Activated T-helper 1 cell treated with Interleukin-2 at 50 U/mL for 16 hours (primary cell): ENCODE results near the gene SF3B3.
"Not testable (repeated sequence)": the region's sequence is repeated elsewhere in the genome, so short reads cannot be mapped to it uniquely, and the experiment has no call there.

Source experiments
- DNase-seq: peaks from one replicate; pipeline ENCODE4 v3.0.0-alpha.2; 2020; ENCODE audit warnings: low read depth

The SF3B3 gene

DNA sequence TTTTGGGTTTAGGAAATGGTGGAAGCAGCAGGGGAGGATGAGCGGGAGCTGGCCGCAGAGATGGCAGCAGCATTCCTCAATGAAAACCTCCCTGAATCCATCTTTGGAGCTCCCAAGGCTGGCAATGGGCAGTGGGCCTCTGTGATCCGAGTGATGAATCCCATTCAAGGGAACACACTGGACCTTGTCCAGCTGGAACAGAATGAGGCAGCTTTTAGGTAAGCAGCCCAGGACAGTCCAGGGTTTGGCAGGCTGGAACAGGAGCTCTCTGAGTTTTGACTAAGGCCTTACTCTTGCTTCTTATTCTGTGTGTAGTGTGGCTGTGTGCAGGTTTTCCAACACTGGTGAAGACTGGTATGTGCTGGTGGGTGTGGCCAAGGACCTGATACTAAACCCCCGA, 41.4 kb downstream of the SF3B3 start:
- no peak for DNase-seq

DNA sequence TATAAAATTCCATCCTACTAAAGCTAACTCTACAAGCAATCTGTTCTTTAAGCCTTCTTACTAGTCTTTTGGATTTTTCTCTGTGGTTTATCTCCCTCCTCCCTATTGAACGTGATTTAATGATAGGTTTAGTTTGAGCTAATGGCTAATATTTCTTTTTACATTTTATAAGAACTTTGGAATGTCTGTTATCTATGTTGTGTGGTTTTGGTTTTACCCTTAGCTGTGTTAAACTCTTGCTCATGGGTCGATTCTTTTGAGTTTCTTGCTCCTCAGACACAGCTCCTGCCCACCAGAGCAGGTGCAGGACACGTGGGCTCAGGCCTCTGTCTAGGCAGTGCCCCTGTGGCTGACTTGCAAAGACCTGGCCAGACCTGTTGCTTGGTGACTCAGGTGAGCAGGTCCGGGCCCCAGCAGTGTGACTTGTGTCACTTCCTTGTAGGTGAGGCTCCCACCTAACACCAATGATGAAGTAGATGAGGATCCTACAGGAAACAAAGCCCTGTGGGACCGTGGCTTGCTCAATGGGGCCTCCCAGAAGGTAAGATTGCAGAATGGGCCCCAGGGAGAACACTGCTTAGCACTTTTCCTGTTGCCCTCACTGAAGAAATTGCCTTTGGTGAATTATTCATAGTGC, 45.1 kb downstream of the SF3B3 start:
- no peak for DNase-seq

DNA sequence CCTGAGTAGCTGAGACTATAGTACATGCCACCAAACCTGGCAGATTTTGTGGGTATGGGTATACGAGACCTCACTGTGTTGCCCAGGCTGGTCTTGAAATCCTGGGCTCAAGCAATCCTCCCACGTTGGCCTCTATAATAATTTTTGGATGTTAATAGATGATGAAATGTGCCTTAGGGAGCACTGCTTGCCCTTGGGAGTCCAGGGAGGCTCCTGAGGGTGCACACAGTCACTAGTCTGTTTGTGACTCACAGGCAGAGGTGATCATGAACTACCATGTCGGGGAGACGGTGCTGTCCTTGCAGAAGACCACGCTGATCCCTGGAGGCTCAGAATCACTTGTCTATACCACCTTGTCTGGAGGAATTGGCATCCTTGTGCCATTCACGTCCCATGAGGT, 46.1 kb downstream of the SF3B3 start:
- DNase-seq: no peak

DNA sequence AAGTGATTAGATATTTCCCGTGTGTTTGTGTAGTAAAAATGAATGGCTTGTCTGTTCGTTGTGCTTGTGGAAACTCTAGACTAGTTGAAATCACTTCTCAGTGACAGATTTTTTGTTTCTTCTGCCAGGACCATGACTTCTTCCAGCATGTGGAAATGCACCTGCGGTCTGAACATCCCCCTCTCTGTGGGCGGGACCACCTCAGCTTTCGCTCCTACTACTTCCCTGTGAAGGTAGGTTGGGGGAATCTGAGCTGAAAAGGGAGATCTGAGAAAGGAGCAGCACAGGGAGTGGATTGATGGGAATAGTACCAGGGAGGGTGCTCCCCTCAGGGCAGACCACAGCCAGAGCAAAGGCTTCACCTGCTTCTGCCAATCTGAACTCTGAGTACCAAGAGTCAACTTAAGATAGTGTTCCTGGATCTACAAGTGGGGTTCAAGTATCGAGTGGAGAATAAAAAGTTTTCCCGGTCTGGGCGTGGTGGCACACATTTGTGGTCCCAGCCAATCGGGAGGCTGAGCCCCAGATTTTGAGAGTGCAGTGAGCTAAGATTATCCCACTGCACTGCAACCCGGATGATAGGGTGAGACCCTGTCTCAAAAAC, 47.5 kb downstream of the SF3B3 start:
- no peak for DNase-seq

DNA sequence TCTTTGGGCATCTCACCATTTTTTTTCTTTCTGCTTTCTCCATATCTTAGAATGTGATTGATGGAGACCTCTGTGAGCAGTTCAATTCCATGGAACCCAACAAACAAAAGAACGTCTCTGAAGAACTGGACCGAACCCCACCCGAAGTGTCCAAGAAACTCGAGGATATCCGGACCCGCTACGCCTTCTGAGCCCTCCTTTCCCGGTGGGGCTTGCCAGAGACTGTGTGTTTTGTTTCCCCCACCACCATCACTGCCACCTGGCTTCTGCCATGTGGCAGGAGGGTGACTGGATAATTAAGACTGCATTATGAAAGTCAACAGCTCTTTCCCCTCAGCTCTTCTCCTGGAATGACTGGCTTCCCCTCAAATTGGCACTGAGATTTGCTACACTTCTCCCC, 48.0 kb downstream of the SF3B3 start:
- no peak for DNase-seq

DNA sequence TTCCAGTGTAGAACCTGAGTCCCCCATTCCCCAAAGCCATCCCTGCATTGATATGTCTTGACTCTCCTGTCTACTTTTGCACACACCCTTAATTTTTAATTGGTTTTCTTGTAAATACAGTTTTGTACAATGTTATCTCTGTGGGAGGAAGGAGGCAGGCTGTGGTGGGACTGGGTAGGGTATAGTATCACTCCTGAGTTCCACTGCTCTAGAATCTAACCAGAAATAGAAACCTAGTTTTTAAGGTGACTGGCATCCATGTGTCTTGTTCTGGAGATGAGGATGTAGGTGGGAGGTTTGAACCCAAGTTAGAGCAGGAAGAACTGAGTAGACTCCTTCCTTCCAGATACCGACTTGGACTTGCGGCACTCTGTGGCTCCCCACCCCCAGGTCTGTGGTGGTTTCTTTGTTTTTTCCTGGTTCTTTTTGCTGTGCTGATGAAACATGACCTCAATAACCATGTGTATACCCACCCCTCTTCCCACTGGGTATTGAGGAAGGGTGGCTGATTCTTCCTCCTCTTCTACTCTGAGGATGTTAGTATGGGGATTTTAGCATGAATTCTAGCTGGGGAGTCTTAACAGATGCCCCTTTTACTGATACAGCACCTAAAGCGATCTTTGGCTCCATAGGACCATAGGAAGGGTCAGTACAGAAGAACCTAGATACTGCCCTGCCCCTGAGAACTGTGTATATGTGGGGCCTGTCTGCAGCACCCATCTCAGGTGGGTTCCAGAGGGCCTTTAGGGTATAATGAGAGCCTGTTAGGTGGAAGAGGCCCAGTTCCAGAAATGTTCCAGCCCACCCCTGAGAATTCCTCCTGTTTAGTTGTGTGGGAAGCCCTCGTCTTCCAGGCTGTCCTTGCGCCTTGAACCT, 48.7 kb downstream of the SF3B3 start:
- no peak for DNase-seq

DNA sequence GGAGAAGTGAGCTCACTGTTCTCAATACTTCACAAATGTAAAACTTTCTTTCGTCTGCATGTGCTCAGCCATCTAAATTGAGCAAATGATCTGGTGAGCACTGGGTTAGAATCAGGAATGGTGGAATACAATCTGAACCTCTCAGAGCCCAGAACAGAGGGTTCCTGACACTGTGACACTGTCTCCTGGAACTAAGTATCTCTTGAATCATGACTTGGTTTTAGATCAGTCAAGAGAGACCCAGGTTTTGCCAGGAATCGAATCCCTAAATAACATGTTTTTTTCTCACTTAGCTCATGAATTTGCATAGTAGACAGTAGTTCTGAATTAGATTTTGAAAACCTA, 49.3 kb downstream of the SF3B3 start:
- no peak for DNase-seq

DNA sequence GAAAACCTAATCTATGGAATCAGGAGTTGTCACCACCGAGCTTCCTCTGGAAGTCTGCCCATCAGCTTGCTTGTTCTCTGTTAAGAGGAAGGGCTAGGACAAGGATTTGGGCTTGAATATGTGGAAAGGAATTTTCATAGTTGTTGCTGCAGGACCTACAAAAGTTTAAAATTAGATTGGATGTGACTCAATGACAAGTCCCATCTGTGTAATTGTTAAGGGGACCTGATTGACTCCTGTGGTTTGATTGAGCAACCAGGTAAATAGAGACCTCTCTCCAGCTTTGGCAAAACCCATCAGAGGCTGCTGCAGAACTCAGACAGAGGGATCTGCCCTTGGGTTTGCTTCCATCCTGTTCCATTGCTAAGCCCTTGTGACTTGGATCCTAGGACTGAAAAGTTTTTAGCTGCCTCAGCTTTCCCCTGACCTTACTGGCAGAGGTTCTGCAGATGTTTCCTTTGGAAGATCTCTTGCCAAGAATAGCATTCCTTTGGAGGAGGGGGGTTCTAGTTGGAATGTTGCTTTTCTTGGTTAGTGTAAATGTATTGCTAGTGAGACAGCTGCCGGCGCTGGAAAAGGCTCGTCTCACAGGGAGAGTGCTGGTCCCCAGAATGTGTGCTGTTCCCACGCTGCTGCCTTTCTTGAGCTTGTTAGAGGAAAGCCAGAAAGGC, 50.0 kb downstream of the SF3B3 start:
- no peak for DNase-seq

DNA sequence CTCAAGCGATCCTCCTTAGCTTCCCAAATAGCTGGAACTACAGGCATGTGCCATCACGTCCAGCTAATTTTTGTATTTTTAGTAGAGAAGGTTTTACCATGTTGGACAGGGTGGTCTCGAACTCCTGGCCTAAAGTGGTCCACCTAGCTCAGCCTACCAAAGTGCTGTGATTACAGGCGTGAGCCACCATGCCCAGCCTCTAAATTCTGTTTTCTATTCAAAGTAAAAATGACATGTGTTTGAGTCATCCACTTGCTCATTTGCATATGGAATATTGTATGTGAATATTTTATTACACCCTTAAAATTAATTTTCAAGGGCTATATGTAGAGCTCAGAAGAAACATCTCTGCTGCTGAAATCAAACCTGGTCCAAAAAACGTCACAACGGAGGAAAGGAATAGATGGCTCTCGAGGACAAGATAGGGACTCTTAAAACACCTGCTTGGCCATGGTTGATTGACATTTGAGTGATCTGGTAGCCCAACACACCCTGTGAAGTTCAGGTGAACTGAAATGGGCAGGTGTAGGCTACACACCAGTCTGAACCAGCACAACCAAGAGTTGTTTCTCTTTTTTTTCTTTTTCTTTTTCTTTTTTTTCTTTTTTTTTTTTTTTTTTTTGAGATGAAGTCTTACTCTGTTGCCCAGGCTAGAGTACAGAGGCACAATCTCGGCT, 51.1 kb downstream of the SF3B3 start:
- no peak for DNase-seq

DNA sequence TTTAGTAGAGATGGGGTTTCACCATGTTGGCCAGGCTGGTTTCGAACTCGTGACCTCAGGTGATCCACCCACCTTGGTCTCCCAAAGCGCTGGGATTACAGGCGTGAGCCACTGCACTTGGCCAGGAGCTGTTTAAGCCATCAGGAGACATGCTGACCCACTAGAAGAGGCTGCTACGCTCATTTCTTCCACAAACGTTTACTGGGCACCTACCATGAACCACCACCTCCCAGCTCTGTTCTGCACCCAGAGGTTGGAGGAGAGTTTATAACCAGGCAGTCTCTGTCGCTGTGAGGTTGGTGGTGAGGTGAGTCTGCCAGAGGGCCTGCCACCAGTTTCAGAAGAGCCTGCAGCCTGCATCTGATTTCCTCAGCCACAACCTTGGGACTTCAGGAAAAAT, 51.8 kb downstream of the SF3B3 start:
- DNase-seq: no peak

DNA sequence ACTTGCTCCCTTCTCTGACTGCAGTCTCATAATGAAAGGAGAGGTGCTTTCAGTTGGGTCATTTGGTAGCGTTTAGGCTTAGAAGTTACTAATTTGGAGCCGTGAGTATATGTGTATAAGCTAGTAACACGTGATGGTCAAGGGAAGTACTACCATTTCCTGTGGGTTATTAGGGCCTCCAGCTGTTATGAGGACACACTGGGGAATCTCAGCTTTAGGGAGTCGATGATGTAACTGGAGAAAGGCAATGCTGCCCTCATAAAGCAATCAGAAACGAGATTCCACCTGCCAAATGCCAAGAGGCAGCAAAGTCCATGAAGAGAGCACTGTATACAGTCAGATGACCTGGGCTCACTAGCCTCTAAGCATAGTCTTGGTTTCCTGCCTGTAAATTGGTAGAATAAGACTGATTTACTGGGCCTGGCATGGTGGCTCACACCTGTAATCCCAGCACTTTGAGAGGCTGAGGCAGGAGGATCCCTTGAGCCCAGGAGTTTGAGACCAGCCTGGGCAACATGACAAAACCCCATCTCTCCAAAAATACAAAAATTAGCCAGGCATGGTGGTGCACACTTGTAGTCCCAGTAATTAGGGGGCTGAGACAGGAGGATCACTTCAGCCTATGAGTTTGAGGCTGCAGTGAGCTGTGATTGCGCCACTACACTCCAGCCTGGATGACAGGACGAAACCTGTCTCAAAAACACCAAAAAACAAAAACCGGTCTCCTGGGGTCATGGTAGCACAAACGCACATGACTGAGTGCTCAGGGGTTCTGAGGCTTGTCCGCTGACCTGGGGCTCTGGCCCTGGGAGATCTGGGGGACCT, 53.0 kb downstream of the SF3B3 start:
- no peak for DNase-seq

DNA sequence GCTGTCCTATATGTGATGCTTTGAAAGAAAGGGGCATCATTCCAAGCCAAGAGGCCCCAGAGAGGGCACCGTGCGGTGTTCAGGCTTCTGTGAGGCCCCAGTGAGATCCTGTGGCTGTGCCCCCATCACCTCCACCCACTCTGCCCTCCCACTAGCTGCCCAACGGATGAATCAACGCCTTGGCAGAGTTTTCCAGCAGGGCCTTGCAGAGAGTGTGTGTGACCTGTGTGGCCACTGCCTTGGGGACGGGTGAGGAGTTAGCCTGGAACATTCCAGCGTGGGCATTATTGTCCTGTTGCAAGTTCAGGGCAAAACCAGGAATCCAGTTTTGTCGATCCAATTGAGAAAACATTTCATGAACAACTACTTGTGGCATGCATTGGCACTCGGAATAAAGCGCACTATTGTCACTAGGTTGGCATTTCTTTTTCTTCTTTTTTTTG, 53.7 kb downstream of the SF3B3 start:
- DNase-seq: no peak

DNA sequence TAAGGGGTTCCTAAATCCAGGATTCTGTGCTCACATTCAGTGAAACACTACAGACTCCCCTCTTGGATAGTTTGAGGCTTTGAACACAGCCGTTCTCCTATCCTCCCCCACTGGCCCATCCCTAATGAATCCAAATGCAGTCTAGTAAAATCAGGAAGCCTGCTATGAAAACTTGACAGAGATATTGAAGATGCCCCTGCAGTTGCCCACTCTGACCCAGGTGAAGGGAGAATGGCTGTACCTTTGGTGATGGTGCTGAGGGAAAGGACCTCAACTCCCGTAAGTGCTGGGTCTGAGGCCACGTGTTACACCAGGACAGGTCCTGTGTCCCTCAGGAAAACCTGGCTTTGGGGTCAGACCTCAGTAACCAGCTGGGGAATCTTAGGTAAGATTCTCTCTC, 54.4 kb downstream of the SF3B3 start:
- no peak for DNase-seq

DNA sequence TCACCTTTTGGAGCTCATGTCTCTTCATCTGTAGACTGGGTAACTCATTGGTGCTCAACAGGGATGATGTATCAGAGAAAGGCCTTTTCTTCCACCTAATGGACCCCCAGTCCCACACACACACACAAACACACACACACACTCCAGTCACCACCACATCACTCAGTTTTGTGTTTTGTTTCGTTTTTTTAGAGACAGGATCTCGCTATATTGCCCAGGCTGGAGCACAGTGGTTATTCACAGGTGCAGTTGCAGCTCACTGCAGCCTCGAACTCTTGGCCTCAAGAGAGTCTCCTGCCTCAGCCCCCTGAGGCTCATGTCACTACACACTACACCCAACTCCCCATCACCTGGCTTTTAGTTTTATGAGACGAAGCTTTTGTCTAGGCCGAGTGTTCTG, 55.6 kb downstream of the SF3B3 start:
- DNase-seq: no peak

DNA sequence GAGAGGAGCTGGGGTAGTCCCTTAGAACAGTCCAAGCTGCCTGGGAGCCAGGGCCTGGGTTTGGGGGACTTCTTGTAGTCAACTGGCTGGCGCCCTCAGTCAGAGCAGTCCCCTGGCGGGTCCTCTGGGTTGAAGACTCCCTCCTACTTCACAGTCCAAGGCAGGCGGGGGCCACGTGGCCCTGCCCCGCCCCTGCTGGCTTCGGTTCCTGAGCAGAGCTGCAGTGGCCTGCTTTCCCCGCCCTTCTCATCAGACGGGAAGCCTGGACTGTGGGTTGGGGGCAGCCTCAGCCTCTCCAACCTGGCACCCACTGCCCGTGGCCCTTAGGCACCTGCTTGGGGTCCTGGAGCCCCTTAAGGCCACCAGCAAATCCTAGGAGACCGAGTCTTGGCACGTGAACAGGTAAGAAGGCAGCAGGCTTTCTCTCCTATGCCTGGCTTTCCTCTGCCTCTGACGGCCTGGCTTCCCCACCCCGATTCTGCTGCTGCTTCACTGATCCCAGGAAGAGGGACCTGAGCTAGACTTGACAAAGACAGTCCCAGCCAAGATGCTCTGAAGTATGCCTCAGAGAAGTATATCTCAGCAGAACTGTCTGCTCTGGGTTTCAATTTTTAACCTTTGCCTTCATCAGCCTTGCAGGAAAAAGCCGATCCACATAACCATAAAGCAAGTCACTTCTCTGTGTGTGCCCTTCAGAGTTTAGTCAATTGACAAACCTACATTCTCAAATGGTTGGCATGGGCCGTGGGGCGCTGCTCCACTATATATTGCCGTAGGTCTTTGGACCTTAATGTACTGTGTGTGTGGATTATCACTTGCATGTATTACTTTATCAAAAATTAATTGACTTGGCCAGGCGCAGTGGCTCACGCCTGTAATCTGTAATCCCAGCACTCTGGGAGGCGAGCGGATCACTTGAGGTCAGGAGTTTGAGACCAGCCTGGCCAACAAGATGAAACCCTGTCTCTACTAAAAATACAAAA, 56.3 kb downstream of the SF3B3 start:
- no peak for DNase-seq

DNA sequence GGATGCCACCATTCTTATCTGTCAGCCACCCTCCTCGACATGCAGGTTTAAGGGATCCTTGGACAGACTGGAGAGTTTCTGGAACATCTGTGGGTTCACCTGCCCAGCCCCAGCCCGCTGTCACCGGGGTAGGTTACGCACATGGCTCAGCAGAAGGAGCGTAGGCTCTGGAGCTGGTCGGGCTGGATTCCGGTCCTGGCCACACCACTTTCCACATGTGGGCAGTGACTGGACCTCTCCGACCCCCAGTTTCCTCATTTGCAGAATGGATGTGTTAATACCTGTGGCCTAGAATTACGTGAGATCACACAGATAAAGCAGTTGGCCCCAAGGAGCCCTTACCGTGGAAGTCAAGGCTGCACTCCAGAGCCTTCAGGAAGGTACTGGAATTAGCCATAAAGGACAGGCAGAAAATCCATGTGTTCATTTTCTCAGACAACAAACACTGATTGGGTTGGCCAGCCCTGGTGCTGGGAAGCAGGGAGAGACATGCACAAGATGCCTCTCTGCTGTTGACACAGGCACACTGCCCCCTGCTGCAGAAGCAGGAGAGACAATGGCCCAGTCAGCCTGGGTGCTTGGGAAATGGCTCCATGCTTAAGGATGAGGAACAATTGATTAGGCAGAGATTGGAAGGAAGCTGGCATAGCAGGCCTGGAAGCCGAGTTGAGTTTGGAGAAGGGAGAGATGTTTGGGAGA, 58.8 kb downstream of the SF3B3 start:
- no peak for DNase-seq

DNA sequence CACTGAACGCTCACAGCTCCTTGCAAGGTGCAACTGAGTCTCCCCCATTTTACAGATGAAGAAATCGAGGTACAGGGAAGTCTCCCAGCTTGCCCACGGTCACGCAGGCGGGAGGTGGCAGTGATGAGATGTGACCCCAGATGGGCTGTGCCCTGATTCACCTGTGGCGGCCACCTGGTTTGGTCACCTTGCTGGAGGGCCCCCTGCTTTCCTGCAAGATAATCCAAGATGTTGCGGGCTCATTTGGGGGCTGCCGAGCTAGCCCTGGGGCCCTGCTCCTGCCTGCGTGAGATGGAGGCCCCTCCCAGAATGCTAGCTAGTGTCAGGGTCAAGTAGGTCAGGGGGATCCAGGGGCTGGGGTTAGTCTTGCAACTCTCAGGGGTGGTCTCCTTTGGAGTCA, 63.1 kb downstream of the SF3B3 start:
- no peak for DNase-seq

DNA sequence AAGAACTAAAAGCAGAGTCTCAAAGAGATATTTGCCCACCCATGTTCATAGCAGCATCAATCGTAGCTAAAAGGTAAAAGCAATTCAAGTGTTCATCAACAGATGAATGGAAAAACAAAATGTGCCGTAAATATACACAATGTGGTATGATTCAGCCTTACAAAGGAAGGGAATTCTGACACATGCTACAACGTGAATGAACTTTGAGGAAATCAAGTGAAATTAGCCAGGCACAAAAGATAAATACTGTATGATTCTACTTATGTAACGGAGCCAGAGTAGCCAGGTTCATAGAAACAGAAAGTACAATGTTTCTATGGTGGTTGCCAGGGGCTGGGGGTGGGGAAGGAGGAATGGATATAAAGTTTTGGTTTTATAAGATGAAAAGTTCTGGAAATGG, 64.9 kb downstream of the SF3B3 start:
- DNase-seq: no peak

DNA sequence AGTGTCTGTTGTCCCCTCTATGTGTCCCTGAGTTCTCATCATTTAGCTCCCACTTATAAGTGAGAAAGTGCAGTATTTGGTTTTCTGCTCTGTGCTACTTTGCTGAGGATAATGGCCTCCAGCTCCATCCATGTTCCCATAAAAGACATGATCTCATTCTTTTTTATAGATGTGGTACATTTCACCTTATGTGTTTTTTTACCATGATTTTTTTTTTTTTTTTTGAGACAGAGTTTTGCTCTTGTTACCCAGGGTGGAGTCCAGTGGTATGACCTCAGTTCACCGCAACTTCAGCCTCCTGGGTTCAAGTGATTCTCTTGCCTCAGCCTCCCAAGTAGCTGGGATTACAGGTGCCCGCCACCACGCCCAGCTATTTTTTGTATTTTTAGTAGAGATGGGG, 65.8 kb downstream of the SF3B3 start:
- not testable (repeated sequence) for DNase-seq
